Measurements from ENCODE around the gene ENPP5.

DNA sequence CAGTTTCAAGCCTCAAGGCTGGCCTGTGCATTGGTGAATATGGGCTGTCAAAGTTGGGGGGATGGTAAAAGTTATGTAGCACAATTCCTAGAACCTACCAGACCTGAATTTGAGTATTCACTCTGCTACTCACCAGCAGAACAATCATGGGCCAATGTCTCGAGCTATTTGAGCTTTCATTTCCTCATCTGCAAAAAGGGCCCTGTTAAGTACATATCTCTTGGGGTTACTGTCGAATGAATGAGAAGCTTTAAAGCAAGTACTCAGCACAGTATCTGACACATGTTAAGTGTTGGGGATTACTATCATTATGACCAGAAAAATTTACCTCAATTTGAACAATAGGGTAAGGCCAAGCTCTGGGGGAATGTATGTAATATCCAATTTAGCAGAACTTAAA, 54.5 kb downstream of the ENPP5 start:
- TF ChIP-seq POLR2A (IDR thresholded peaks at IDR 0.05; ENCODE audit: low read depth, low read length) (no peak), POLR2AphosphoS5 (IDR thresholded peaks at IDR 0.05; ENCODE audit: low read depth, low read length) (no peak), SPI1 (IDR thresholded peaks at IDR 0.05; ENCODE audit: low read depth, low read length) (peak; percentile 52), TAF1 (IDR thresholded peaks at IDR 0.05; ENCODE audit: low read depth, low read length) (no peak)

All from GM12891 (cell line).